Measurements from ENCODE around the gene AKAP7.
"Not testable (repeated sequence)": the region's sequence is repeated elsewhere in the genome, so short reads cannot be mapped to it uniquely, and the experiment has no call there.

The AKAP7 gene

GRCh38 chr6:131135244-131136020 is at the start of gene AKAP7:
AKAP7 (plus strand) TSS chr6:131135467; CDS start chr6:131135764, 297 bp downstream.
- Histone ChIP-seq H3K9me3 (ENCODE audit: severe bottlenecking) (no peaks in the 10 kb centered on the region), H3K36me3 (no peaks in the 10 kb centered on the region), H3K27ac (peak within 1 kb of the TSS; percentile 39), H3K27me3 (ENCODE audit: insufficient read depth, low read depth, severe bottlenecking) (no peaks in the 10 kb centered on the region), H3K4me3 (ENCODE audit: low read depth, low read length) (peak within 1 kb of the TSS; percentile 70)
- peak; percentile 80 for DNase-seq
- no peak for TF ChIP-seq CTCF (IDR thresholded peaks at IDR 0.05; ENCODE audit: low read depth, low read length)

- H3K27ac ChIP-seq; H3K4me3 ChIP-seq (ENCODE audit: low read depth, low read length); DNase-seq; H3K27me3 ChIP-seq (ENCODE audit: insufficient read depth, low read depth, severe bottlenecking); H3K36me3 ChIP-seq; H3K9me3 ChIP-seq (ENCODE audit: severe bottlenecking): not testable (repeated sequence)
These were observed 44.9 kb upstream of the AKAP7 start for GRCh38 chr6:131090339-131090738.

GRCh38 chr6:131091944-131092343 is 43.3 kb upstream of the AKAP7 start:
- not testable (repeated sequence) for H3K4me3 ChIP-seq (ENCODE audit: low read depth, low read length); H3K27me3 ChIP-seq (ENCODE audit: insufficient read depth, low read depth, severe bottlenecking); H3K9me3 ChIP-seq (ENCODE audit: severe bottlenecking); DNase-seq; H3K27ac ChIP-seq; H3K36me3 ChIP-seq

- no peaks in the 10 kb centered on the region for H3K9me3 ChIP-seq (ENCODE audit: severe bottlenecking)
- H3K27ac ChIP-seq: no peak overlapping the region
- H3K4me3 ChIP-seq (ENCODE audit: low read depth, low read length): no peak overlapping the region
- no peaks in the 10 kb centered on the region for H3K36me3 ChIP-seq
- DNase-seq: no peak
- no peaks in the 10 kb centered on the region for H3K27me3 ChIP-seq (ENCODE audit: insufficient read depth, low read depth, severe bottlenecking)
- TF ChIP-seq CTCF (IDR thresholded peaks at IDR 0.05; ENCODE audit: low read depth, low read length): no peak
These were observed 41.9 kb upstream of the AKAP7 start for GRCh38 chr6:131093334-131093733.

- no peaks in the 10 kb centered on the region for H3K36me3 ChIP-seq
- no peak overlapping the region for H3K4me3 ChIP-seq (ENCODE audit: low read depth, low read length)
- H3K27me3 ChIP-seq (ENCODE audit: insufficient read depth, low read depth, severe bottlenecking): no peaks in the 10 kb centered on the region
- H3K27ac ChIP-seq: no peak overlapping the region
- TF ChIP-seq CTCF (IDR thresholded peaks at IDR 0.05; ENCODE audit: low read depth, low read length): no peak
- no peaks in the 10 kb centered on the region for H3K9me3 ChIP-seq (ENCODE audit: severe bottlenecking)
- no peak for DNase-seq
These were observed 38.5 kb upstream of the AKAP7 start for GRCh38 chr6:131096786-131097185.

- Histone ChIP-seq H3K27ac (no peak overlapping the region), H3K27me3 (ENCODE audit: insufficient read depth, low read depth, severe bottlenecking) (no peaks in the 10 kb centered on the region), H3K4me3 (ENCODE audit: low read depth, low read length) (no peak overlapping the region), H3K9me3 (ENCODE audit: severe bottlenecking) (no peaks in the 10 kb centered on the region), H3K36me3 (no peaks in the 10 kb centered on the region)
- no peak for DNase-seq
- TF ChIP-seq CTCF (IDR thresholded peaks at IDR 0.05; ENCODE audit: low read depth, low read length): no peak
These were observed 33.2 kb upstream of the AKAP7 start for GRCh38 chr6:131101911-131102680.
